Measurements from ENCODE around the gene CPXM1.

DNA sequence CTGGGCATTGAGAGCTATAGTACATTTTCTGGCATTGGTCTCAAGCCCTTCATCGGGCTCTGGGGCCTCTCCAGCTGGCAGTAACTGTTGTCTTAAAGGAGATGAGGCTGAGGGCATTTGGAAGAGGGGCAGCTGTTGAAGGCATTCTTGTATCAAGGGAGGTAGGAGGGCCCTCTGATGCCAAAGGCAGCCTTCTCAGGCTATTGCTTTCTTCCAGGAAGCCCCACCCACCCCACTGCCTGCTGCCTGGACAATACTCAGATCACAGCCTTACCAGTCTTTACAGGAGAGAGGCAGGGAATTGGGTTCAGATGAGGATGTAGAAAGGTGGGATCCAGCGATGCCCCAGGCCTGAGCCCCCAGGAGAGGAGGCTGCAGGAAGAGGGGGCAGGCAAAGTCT, 46.0 kb downstream of the CPXM1 start:
- no peak for TF ChIP-seq POLR2AphosphoS5 (IDR thresholded peaks at IDR 0.05)
- TF ChIP-seq, protein P1, sequence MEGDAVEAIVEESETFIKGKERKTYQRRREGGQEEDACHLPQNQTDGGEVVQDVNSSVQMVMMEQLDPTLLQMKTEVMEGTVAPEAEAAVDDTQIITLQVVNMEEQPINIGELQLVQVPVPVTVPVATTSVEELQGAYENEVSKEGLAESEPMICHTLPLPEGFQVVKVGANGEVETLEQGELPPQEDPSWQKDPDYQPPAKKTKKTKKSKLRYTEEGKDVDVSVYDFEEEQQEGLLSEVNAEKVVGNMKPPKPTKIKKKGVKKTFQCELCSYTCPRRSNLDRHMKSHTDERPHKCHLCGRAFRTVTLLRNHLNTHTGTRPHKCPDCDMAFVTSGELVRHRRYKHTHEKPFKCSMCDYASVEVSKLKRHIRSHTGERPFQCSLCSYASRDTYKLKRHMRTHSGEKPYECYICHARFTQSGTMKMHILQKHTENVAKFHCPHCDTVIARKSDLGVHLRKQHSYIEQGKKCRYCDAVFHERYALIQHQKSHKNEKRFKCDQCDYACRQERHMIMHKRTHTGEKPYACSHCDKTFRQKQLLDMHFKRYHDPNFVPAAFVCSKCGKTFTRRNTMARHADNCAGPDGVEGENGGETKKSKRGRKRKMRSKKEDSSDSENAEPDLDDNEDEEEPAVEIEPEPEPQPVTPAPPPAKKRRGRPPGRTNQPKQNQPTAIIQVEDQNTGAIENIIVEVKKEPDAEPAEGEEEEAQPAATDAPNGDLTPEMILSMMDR (IDR thresholded peaks at IDR 0.05): no peak
- TF ChIP-seq POLR2A (IDR thresholded peaks at IDR 0.05): no peak
- no peak for TF ChIP-seq EP300 (IDR thresholded peaks at IDR 0.05)

Data from stomach (tissue), 4 donors.